HCT116 (cell line): ENCODE results near the gene EPB41L4A. TPM values are rescaled to one million over a fixed set of nuclear protein-coding genes. Genes with fewer than 3 reads are reported as not detected.

Experiments
- ATAC-seq: fragments of 200-7000 bp; cut with Tn5 transposase; 2 replicates; pipeline ENCODE4 v1.9.1; 2020; ENCODE audit warnings: mild to moderate bottlenecking, moderate library complexity
- BruUV-seq: library from RNA; stranded (reverse); fragments of 400-500 nt; replicated peaks from 2 replicates; lab custom pipeline; 2021; lab: Mats Ljungman, UMichigan
- CTCF ChIA-PET: fragments of 300-600 bp; sonication (Branson Sonifier 250); formaldehyde crosslinking; loops from one replicate; lab custom pipeline; 2021; ENCODE audit warnings: antibody characterized with exemption; lab: Charles Lee
- POLR2A ChIA-PET: fragments of 300-600, 350-600 bp; sonication (Branson Sonifier 250); formaldehyde crosslinking; loops from one replicate; lab custom pipeline; 2021; ENCODE audit warnings: antibody characterized with exemption; lab: Charles Lee
- RAD21 ChIA-PET, 2 experiments: fragments of 300-600 bp; sonication (Branson Sonifier 250); formaldehyde crosslinking; loops; one replicate each; lab custom pipeline; 2023; ENCODE audit warnings: low total read pairs in 2 of 2; ENCODE audit not compliant: uncharacterized antibody in 2 of 2, unreplicated experiment in 2 of 2, low non-redundant PET in 1 of 2; lab: Charles Lee
- DNase-seq: peaks from one replicate; pipeline ENCODE4 v3.0.0-alpha.2; 2010; ENCODE audit warnings: low read depth, low spot score
- H2AFZ ChIP-seq: fragments of 200-600 bp; shearing (Covaris generic), sonication (generic); 2 replicates; pipeline ENCODE4 v1.6.1; 2017; ENCODE audit warnings: low read depth, mixed run types, mixed read lengths, antibody characterized with exemption, low read length; ENCODE audit not compliant: poor library complexity, severe bottlenecking
- H3K27ac ChIP-seq: 2 replicates; pipeline ENCODE4 v1.5.1; 2012; ENCODE audit warnings: low read depth, low read length
- H3K27me3 ChIP-seq: fragments of 200-600 bp; sonication (generic); 2 replicates; pipeline ENCODE4 v1.6.1; 2016; ENCODE audit warnings: mixed run types, low read length, mixed read lengths; ENCODE audit not compliant: insufficient read depth
- H3K36me3 ChIP-seq, 2 experiments: fragments of 200-500 bp in 1 of 2; fragments of 200-600 bp in 1 of 2; sonication (Bioruptor generic) in 1 of 2; sonication (generic) in 1 of 2; 2 replicates each; pipeline versions ENCODE4 v1.5.1 to v1.6.1; 2014 to 2016; ENCODE audit warnings: low read length in 2 of 2, inconsistent platforms in 1 of 2, mixed read lengths in 1 of 2, mixed run types in 1 of 2; ENCODE audit not compliant: insufficient read depth in 2 of 2, control insufficient read depth in 1 of 2
- H3K4me1 ChIP-seq, 2 experiments: fragments of 200-600 bp in 1 of 2; sonication (generic) in 1 of 2; 2 replicates each; pipeline versions ENCODE4 v1.5.1 to v1.6.1; 2012 to 2017; ENCODE audit warnings: low read length in 2 of 2, inconsistent platforms in 1 of 2, mild to moderate bottlenecking in 1 of 2, mixed read lengths in 1 of 2, mixed run types in 1 of 2, moderate library complexity in 1 of 2; ENCODE audit not compliant: insufficient read depth in 2 of 2, control insufficient read depth in 1 of 2
- H3K4me2 ChIP-seq: fragments of 200-600 bp; sonication (generic); 2 replicates; pipeline ENCODE4 v1.6.1; 2017; ENCODE audit warnings: mixed run types, low read length, mixed read lengths
- H3K4me3 ChIP-seq, 2 experiments: fragments of 200-600 bp in 1 of 2; sonication (generic) in 1 of 2; replicated peaks in 1 of 2; 2 replicates each; pipeline ENCODE4 v1.5.1; 2011 to 2016; ENCODE audit warnings: low read length in 2 of 2, control low read depth in 1 of 2, low read depth in 1 of 2, mild to moderate bottlenecking in 1 of 2, mixed read lengths in 1 of 2, mixed run types in 1 of 2
- H3K79me2 ChIP-seq: fragments of 200-600 bp; sonication (generic); 2 replicates; pipeline ENCODE4 v1.6.1; 2017; ENCODE audit warnings: mild to moderate bottlenecking, mixed run types, low read length, moderate library complexity, mixed read lengths; ENCODE audit not compliant: insufficient read depth
- H3K9ac ChIP-seq: fragments of 200-600 bp; sonication (generic); 2 replicates; pipeline ENCODE4 v1.6.1; 2016; ENCODE audit warnings: low read length, mixed read lengths
- H3K9me2 ChIP-seq: fragments of 200-600 bp; sonication (generic), shearing (Covaris generic); 2 replicates; pipeline ENCODE4 v1.6.1; 2017; ENCODE audit warnings: mixed run types, mild to moderate bottlenecking, moderate library complexity; ENCODE audit not compliant: insufficient read depth
- H3K9me3 ChIP-seq, 2 experiments: fragments of 200-500 bp in 1 of 2; fragments of 200-600 bp in 1 of 2; sonication (Bioruptor generic) in 1 of 2; sonication (generic) in 1 of 2; 2 replicates each; pipeline ENCODE4 v1.6.1; 2014 to 2017; ENCODE audit warnings: low read length in 2 of 2, mixed read lengths in 2 of 2, inconsistent platforms in 1 of 2, low read depth in 1 of 2, mild to moderate bottlenecking in 1 of 2, mixed run types in 1 of 2, moderate library complexity in 1 of 2; ENCODE audit not compliant: control insufficient read depth in 1 of 2, insufficient read depth in 1 of 2
- H4K20me1 ChIP-seq: fragments of 200-600 bp; sonication (generic), shearing (Covaris generic); 2 replicates; pipeline ENCODE4 v1.6.1; 2017; ENCODE audit warnings: mixed run types, mild to moderate bottlenecking, moderate library complexity; ENCODE audit not compliant: insufficient read depth
- CBX3 ChIP-seq: IDR thresholded peaks from 2 replicates; pipeline ENCODE4 v1.6.1; 2012; ENCODE audit warnings: low read depth
- CEBPB ChIP-seq: IDR thresholded peaks from 2 replicates; pipeline ENCODE4 v1.6.1; 2012; ENCODE audit warnings: low read depth
- CTCF ChIP-seq, 3 experiments: fragments of 200-600 bp in 1 of 3; sonication (generic) in 1 of 3; IDR thresholded peaks in 2 of 3; conservative IDR thresholded peaks in 1 of 3; 2 replicates each; pipeline ENCODE4 v1.5.1; 2012 to 2017; ENCODE audit warnings: low read depth in 2 of 3, low read length in 2 of 3, antibody characterized with exemption in 1 of 3, borderline replicate concordance in 1 of 3, control low read depth in 1 of 3, mild to moderate bottlenecking in 1 of 3, mixed read lengths in 1 of 3, mixed run types in 1 of 3, moderate library complexity in 1 of 3; ENCODE audit not compliant: insufficient read depth in 1 of 3
- EGR1 ChIP-seq: IDR thresholded peaks from 2 replicates; pipeline ENCODE4 v1.6.1; 2012; ENCODE audit warnings: low read depth
- ELF1 ChIP-seq: IDR thresholded peaks from 2 replicates; pipeline ENCODE4 v1.6.1; 2012; ENCODE audit warnings: low read depth, borderline replicate concordance
- EZH2 ChIP-seq: fragments of 200-600 bp; sonication (generic); IDR thresholded peaks from 2 replicates; pipeline ENCODE4 v1.6.1; 2017; ENCODE audit warnings: antibody characterized with exemption, mixed run types
- EZH2phosphoT487 ChIP-seq: fragments of 200-600 bp; IDR thresholded peaks from 2 replicates; pipeline ENCODE4 v1.6.1; 2018; ENCODE audit warnings: antibody characterized with exemption, borderline replicate concordance
- FOSL1 ChIP-seq: IDR thresholded peaks from 2 replicates; pipeline ENCODE4 v1.6.1; 2012; ENCODE audit warnings: low read depth
- JUND ChIP-seq: IDR thresholded peaks from 2 replicates; pipeline ENCODE4 v1.6.1; 2012
- MAX ChIP-seq: IDR thresholded peaks from 2 replicates; pipeline ENCODE4 v1.6.1; 2012
- RAD21 ChIP-seq: IDR thresholded peaks from 2 replicates; pipeline ENCODE4 v1.6.1; 2012; ENCODE audit warnings: low read depth, mild to moderate bottlenecking
- SP1 ChIP-seq: IDR thresholded peaks from 2 replicates; pipeline ENCODE4 v1.6.1; 2012; ENCODE audit warnings: low read depth
- YY1 ChIP-seq: IDR thresholded peaks from 2 replicates; pipeline ENCODE4 v1.6.1; 2011; ENCODE audit warnings: low read length, low read depth, moderate library complexity, mild to moderate bottlenecking; ENCODE audit not compliant: insufficient replicate concordance; ENCODE audit errors: extremely low read depth
- ZBTB33 ChIP-seq: IDR thresholded peaks from 2 replicates; pipeline ENCODE4 v1.6.1; 2011; ENCODE audit warnings: mild to moderate bottlenecking, low read length, moderate library complexity; ENCODE audit not compliant: insufficient replicate concordance; ENCODE audit errors: extremely low read depth
- ZFX ChIP-seq: fragments of 450-650 bp; IDR thresholded peaks from 2 replicates; pipeline ENCODE4 v1.6.1; 2017
- ZNF274 ChIP-seq: fragments of 200-500 bp; sonication (Bioruptor generic); IDR thresholded peaks from 2 replicates; pipeline ENCODE4 v1.6.1; 2014; ENCODE audit warnings: mild to moderate bottlenecking, low read depth, low read length, inconsistent platforms
- intact Hi-C: fragments of 100-400 bp; cut with micrococcal nuclease; formaldehyde crosslinking; loops from 2 replicates; pipeline ENCODE4 v1.10.0; 2022
- total RNA-seq: library from RNA; stranded (reverse); gene quantifications from one replicate; pipeline ENCODE4 v1.2.1, GENCODE V29; 2021; ENCODE audit not compliant: unreplicated experiment

EPB41L4A gene
- total RNA-seq, 1 experiment from 2014 or later = 2.8 TPM

- H3K4me2 ChIP-seq = no peak overlapping the region
- ChIA-PET CTCF (interaction anchor here (1.0 kb wide), 1 partner anchor 14 kb away, joined by 3 read pairs; no protein-coding TSS in a partner anchor), POLR2A (no interaction called here), RAD21 (no interaction called here)
- intact Hi-C loops = no loop called here
- no peaks in the 10 kb centered on the region for H3K36me3 ChIP-seq
- ATAC-seq (no peak), DNase-seq (no peak)
- no peaks in the 10 kb centered on the region for H3K79me2 ChIP-seq
- H3K4me1 ChIP-seq = no peaks in the 10 kb centered on the region
- no peaks in the 10 kb centered on the region for H3K9me2 ChIP-seq
- H3K9me3 ChIP-seq = no peaks in the 10 kb centered on the region
- H2AFZ ChIP-seq = no peak overlapping the region
- H3K9ac ChIP-seq = no peak overlapping the region
- no peak overlapping the region for H3K27ac ChIP-seq
- H3K4me3 ChIP-seq = no peak overlapping the region
- TF ChIP-seq CBX3 (no peak), RAD21 (no peak), ELF1 (no peak), MAX (no peak), FOSL1 (no peak), EZH2 (no peak), SP1 (no peak), ZFX (no peak), YY1 (no peak), EZH2phosphoT487 (no peak)
- no TSS peak for BruUV-seq
- 0 out of 2 replicates have a peak, but pooled peaks cover 7% of the 10 kb centered on the region for H3K27me3 ChIP-seq
- no peaks in the 10 kb centered on the region for H4K20me1 ChIP-seq
These were observed 37.6 kb downstream of the EPB41L4A start for GRCh38 chr5:112381521-112381920.

GRCh38 chr5:112379542-112380325 lies 39.3 kb downstream of the EPB41L4A start:
- Histone ChIP-seq H3K9me2 (no peaks in the 10 kb centered on the region), H3K27ac (no peak overlapping the region), H3K27me3 (0 out of 2 replicates have a peak, but pooled peaks cover 10% of the 10 kb centered on the region), H2AFZ (no peak overlapping the region), H3K4me3 (no peak overlapping the region), H3K79me2 (no peaks in the 10 kb centered on the region), H3K4me2 (no peak overlapping the region), H4K20me1 (no peaks in the 10 kb centered on the region), H3K9me3 (no peaks in the 10 kb centered on the region), H3K9ac (no peak overlapping the region), H3K36me3 (no peaks in the 10 kb centered on the region), H3K4me1 (no peaks in the 10 kb centered on the region)
- no peak for ATAC-seq
- POLR2A ChIA-PET = no interaction called here
- no TSS peak for BruUV-seq
- no peak for DNase-seq
- intact Hi-C loops = no loop called here
- CTCF ChIA-PET = no interaction called here
- RAD21 ChIA-PET = no interaction called here
- TF ChIP-seq MAX (no peak), FOSL1 (no peak), JUND (no peak), CEBPB (no peak), ZBTB33 (no peak), EZH2 (no peak), CTCF (IDR thresholded peaks at IDR 0.05 in 2 of 3, conservative IDR thresholded peaks at IDR 0.05 in 1 of 3; ENCODE audit: borderline replicate concordance in 1 of 3, insufficient read depth in 1 of 3, low read depth in 2 of 3, low read length in 2 of 3) (no peak), RAD21 (no peak), ZNF274 (no peak), EGR1 (no peak)
